HG03066 (cell line): ENCODE results near the gene MEGF6.
A peak's percentile ranks its signal among the peaks of the same experiment; 100 is the strongest.
"Not testable (repeated sequence)": the region's sequence is repeated elsewhere in the genome, so short reads cannot be mapped to it uniquely, and the experiment has no call there.

ENCODE experiments used
- ATAC-seq: cut with Tn5 transposase; IDR thresholded peaks from one replicate; pipeline ENCODE4 v1.9.1; 2021; ENCODE audit warnings: low read depth; ENCODE audit not compliant: unreplicated experiment

The MEGF6 gene

DNA sequence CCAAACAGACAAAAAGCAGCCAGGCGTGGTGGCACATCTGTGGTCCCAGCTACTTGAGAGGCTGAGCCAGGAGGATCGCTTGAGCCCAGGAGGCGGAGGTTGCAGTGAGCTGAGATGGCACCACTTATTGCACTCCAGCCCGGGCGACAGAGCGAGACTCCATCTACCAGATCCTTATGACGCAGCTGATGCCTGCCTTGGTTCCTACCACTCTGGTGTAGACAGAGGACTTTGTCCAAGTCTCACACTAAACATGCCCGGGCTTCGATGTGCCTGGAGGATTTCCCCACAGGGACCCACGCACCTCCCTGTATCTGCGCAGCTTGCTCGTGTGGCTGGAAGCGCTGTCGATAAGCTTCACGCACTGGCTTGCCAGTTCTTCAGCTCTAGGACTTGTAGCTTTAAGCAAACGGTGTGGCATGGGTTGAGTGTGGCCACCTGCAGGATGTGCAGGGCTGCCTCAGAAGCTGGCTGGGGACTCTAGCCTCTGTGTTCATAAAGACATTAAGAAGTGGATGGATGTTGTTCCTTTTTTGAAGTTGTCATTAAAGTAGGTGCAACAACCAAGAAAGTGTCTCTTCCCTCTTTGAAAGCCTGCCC lies 18.4 kb upstream of the MEGF6 start:
- ATAC-seq: no peak

DNA sequence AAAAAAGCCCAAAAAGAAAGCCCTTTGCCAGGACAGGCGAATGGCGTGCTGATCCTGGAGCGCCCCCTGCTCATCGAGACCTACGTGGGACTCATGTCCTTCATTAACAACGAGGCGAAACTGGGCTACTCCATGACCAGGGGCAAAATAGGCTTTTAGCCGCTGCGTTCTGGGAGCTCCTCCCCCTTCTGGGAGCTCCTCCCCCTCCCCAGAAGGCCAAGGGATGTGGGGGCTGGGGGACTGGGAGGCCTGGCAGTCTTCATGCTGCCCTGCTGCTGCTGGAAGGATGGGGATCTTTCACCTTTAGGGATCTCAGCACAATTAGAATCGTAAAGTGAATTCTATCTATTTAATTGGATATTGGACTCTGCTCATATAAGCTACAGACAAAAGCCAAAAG lies 17.1 kb upstream of the MEGF6 start:
- ATAC-seq: no peak

GRCh38 chr1:3627515-3628253 lies 16.4 kb upstream of the MEGF6 start:
- ATAC-seq: no peak

DNA sequence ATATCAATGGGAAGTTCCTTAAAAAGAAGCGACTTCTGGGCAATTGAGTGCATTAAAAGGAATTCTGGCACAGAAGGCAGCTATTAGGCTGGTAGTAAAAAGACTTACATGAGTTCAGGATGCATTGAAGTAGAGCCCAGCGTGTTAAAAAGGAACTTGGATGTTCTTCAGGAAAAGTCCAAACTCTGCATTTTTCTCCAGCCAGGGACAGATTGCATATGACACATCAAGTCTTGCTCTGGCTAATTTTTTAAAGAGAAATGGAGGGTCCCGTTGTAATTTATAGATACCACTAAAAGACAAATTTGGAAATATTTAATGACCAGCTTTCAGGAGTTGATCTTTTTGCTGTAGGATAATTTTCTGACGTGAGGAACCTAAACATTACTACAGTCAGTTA lies 14.7 kb upstream of the MEGF6 start:
- ATAC-seq: no peak

DNA sequence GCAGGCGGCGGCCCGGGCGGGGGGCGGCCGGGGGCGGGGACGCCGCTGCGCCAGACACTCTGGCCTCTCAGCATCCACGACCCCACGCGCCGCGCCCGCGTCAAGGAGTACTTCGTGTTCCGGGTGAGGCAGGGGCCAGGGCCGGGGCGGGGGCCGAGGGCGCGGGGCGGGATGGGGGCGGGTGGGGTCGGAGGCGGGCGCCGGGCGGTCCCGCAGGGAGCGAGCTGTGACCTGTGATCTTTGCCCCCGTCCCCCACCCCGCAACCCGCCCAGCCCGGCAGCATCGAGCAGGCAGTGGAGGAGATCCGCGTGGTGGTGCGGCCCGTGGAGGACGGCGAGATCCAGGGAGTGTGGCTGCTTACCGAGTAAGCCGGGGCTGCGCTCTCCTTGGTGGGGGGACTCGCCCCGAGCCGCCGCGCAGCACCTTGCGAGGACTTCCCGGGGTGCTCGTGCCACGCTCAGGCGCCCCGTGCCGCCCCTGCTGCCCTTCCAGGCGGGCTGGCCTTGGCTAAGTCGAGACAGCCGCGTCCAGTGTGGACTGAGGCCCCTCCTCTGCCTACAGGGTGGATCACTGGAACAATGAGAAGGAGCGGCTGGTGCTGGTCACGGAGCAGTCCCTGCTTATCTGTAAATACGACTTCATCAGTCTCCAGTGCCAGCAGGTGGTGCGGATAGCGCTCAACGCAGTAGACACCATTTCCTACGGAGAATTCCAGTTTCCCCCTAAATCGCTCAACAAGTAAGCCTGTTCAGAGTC lies 14.0 kb upstream of the MEGF6 start:
- ATAC-seq: peak; percentile 6

GRCh38 chr1:3624200-3625136 lies 13.2 kb upstream of the MEGF6 start, which contains the start of gene TPRG1L:
TSS of gene TPRG1L (plus strand) at chr1:3625015. CDS start at chr1:3625073, 58 bp downstream.
- ATAC-seq: peak; percentile 90

GRCh38 chr1:3623441-3624199 lies 12.3 kb upstream of the MEGF6 start:
- no peak for ATAC-seq

- not testable (repeated sequence) for ATAC-seq
Observed at GRCh38 chr1:3622102-3622501, 10.8 kb upstream of the MEGF6 start.

GRCh38 chr1:3621151-3621671 lies 9.9 kb upstream of the MEGF6 start:
- not testable (repeated sequence) for ATAC-seq

DNA sequence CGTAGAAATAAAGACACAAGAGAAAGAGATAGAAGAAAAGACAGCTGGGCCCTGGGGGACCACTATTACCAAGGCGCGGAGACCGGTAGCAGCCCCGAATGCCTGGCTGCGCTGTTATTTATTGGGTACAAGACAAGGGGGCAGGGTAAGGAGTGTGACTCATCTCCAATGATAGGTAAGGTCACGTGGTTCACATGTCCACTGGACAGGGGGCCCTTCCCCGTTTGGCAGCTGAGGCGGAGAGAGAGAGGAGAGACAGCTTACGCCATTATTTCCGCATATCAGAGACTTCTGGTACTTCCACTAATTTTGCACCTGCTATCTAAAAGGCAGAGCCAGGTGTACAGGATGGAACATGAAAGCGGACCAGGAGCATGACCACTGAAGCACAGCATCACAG lies 9.4 kb upstream of the MEGF6 start:
- ATAC-seq: no peak

- no peak for ATAC-seq
Observed at GRCh38 chr1:3618881-3619671, 7.8 kb upstream of the MEGF6 start.

- no peak for ATAC-seq
Observed at GRCh38 chr1:3618531-3618880, 7.2 kb upstream of the MEGF6 start.

DNA sequence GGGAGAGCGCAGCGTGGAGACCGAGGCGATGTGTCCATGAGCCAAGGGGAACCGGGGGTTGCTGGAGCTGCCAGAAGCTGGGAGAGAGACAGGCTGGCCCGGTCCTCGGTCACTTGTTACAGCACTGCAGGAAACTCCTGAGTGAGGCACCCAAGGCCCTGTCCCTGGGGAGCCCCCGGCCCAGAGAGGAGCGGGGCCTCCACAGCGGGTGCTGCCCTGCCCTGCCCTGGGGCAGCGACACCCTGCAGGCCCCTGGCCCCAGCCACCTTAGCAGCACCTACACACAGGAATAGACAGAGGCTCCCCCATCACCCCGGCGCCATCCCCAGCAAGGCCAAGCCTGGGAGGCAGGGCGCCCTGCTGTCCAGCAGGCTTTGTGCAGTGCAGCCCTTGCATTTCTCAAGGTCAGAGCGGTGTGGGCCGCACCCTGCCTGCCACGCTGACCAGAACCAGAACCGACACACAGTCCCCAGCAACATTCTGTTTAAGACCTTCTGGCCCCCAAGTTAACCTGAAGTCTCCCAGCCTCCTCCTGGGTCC lies 6.6 kb upstream of the MEGF6 start:
- no peak for ATAC-seq

GRCh38 chr1:3616861-3617260 lies 5.6 kb upstream of the MEGF6 start:
- ATAC-seq: no peak

- ATAC-seq: no peak
Observed at GRCh38 chr1:3614755-3615742, 3.7 kb upstream of the MEGF6 start.

DNA sequence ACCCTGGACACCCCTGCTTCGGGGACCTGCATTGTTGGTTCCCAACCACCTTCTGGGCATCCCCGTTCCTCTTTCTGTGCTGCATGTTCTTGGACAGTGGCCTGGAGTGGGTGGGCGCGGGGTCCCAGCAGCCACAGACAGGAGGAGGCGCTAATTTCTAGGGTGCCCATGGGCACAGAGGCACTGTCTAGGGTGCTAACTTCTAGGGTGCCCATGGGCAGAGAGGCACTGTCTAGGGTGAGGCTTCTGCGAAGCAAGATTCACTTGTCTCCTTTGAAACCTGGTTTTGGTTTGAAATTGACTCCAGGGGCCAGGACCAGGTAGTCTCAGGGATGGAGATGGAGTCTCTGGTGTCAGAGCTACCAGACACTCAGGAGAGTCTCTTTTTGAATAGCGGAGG lies 815 bp upstream of the MEGF6 start:
- no peak for ATAC-seq

GRCh38 chr1:3610527-3611169 lies 660 bp downstream of the MEGF6 start:
- ATAC-seq: no peak
